ENCODE data around the gene TTC36. TPM values are rescaled to one million over a fixed set of nuclear protein-coding genes. Genes with fewer than 3 reads are reported as not detected.

Gene TTC36
- total RNA-seq, 4 donors from 2014 or later, result 0.50 to 3.7 (median 1.4) TPM

- Histone ChIP-seq H3K27me3 (no peaks in the 10 kb centered on the region), H3K36me3 (peaks cover 30 to 55% (median 50%) of the 10 kb centered on the region in 4 donors), H3K27ac (replicated peaks in 1 of 4) (no peak overlapping the region), H3K9me3 (no peaks in the 10 kb centered on the region), H3K4me1 (peaks cover 4 to 30% (median 23%) of the 10 kb centered on the region in 4 donors), H3K4me3 (no peak overlapping the region)
- 83% methylated on average over 6 of the region's 6 CpGs for WGBS
- intact Hi-C loops (cut with DNase I), result no loop called here
- TF ChIP-seq POLR2A (IDR thresholded peaks at IDR 0.05; ENCODE audit: low read depth) (no peak), EP300 (IDR thresholded peaks at IDR 0.05) (no peak), POLR2AphosphoS5 (IDR thresholded peaks at IDR 0.05) (no peak)
- TF ChIP-seq, protein P1, sequence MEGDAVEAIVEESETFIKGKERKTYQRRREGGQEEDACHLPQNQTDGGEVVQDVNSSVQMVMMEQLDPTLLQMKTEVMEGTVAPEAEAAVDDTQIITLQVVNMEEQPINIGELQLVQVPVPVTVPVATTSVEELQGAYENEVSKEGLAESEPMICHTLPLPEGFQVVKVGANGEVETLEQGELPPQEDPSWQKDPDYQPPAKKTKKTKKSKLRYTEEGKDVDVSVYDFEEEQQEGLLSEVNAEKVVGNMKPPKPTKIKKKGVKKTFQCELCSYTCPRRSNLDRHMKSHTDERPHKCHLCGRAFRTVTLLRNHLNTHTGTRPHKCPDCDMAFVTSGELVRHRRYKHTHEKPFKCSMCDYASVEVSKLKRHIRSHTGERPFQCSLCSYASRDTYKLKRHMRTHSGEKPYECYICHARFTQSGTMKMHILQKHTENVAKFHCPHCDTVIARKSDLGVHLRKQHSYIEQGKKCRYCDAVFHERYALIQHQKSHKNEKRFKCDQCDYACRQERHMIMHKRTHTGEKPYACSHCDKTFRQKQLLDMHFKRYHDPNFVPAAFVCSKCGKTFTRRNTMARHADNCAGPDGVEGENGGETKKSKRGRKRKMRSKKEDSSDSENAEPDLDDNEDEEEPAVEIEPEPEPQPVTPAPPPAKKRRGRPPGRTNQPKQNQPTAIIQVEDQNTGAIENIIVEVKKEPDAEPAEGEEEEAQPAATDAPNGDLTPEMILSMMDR (IDR thresholded peaks at IDR 0.05), result no peak
- DNase-seq (ENCODE audit: extremely low spot score), result no peak
Measured at GRCh38 chr11:118524757-118525470, 2.4 kb upstream of the TTC36 start.

- DNase-seq (ENCODE audit: extremely low spot score), result no peak
- TF ChIP-seq POLR2A (IDR thresholded peaks at IDR 0.05; ENCODE audit: low read depth), result no peak
- no peak for TF ChIP-seq EP300 (IDR thresholded peaks at IDR 0.05)
- TF ChIP-seq, protein P1 (IDR thresholded peaks at IDR 0.05), result no peak
- TF ChIP-seq POLR2AphosphoS5 (IDR thresholded peaks at IDR 0.05), result no peak
- WGBS, result 80% methylated on average over 2 of the region's 2 CpGs
- intact Hi-C loops (cut with DNase I), result no loop called here
- Histone ChIP-seq H3K4me3 (no peak overlapping the region), H3K9me3 (no peaks in the 10 kb centered on the region), H3K4me1 (peaks cover 13 to 45% (median 35%) of the 10 kb centered on the region in 4 donors), H3K27ac (replicated peaks in 1 of 4) (no peak overlapping the region), H3K27me3 (no peaks in the 10 kb centered on the region), H3K36me3 (peaks cover 14 to 37% (median 33%) of the 10 kb centered on the region in 4 donors)
Measured at GRCh38 chr11:118526688-118527087, 586 bp upstream of the TTC36 start.

GRCh38 chr11:118528511-118528910 lies 1.2 kb downstream of the TTC36 start:
- H3K36me3 ChIP-seq, result peaks cover 0 to 26% (median 19%) of the 10 kb centered on the region in 4 donors
- H3K4me1 ChIP-seq, result peaks cover 15 to 43% (median 33%) of the 10 kb centered on the region in 4 donors
- H3K4me3 ChIP-seq, result no peak overlapping the region
- no peak for TF ChIP-seq EP300 (IDR thresholded peaks at IDR 0.05)
- TF ChIP-seq, protein P1 (IDR thresholded peaks at IDR 0.05), result no peak
- H3K9me3 ChIP-seq, result no peaks in the 10 kb centered on the region
- intact Hi-C loops (cut with DNase I), result no loop called here
- WGBS, result 86% methylated on average over 6 of the region's 6 CpGs
- H3K27me3 ChIP-seq, result no peaks in the 10 kb centered on the region
- H3K27ac ChIP-seq (replicated peaks in 1 of 4), result no peak overlapping the region
- no peak for DNase-seq (ENCODE audit: extremely low spot score)

- Histone ChIP-seq H3K4me3 (peak overlapping the region; percentile 83 to 87 (median 84)), H3K4me1 (peaks cover 15 to 43% (median 33%) of the 10 kb centered on the region in 4 donors), H3K36me3 (peaks cover 0 to 25% (median 14%) of the 10 kb centered on the region in 4 donors), H3K27me3 (no peaks in the 10 kb centered on the region), H3K9me3 (no peaks in the 10 kb centered on the region), H3K27ac (replicated peaks in 1 of 4) (peak overlapping the region in 1 of 4 donors; percentile 74)
- intact Hi-C loops (cut with DNase I), result loop anchor here (5.0 kb wide), 1 partner anchor 38 kb away; the partner anchor contains the start of gene IFT46
- WGBS, result 68% methylated on average over 5 of the region's 5 CpGs
- TF ChIP-seq POLR2A (IDR thresholded peaks at IDR 0.05; ENCODE audit: low read depth), result no peak
- TF ChIP-seq, protein P1 (IDR thresholded peaks at IDR 0.05), result no peak
- no peak for TF ChIP-seq EP300 (IDR thresholded peaks at IDR 0.05)
- no peak for TF ChIP-seq POLR2AphosphoS5 (IDR thresholded peaks at IDR 0.05)
- DNase-seq (ENCODE audit: extremely low spot score), result no peak
Measured at GRCh38 chr11:118529584-118530175, 2.4 kb downstream of the TTC36 start.

All from esophagus muscularis mucosa (tissue), 4 donors.